Loucy (cell line): Measurements from ENCODE around the gene LCN15.
"Not testable (repeated sequence)": the region's sequence is repeated elsewhere in the genome, so short reads cannot be mapped to it uniquely, and the experiment has no call there.

Experiments used
- H2AFZ ChIP-seq: fragments of 200-600 bp; sonication (generic); 2 replicates; pipeline ENCODE4 v1.6.0; 2016; ENCODE audit warnings: antibody characterized with exemption, mild to moderate bottlenecking, low read length, moderate library complexity
- H3F3A ChIP-seq: fragments of 200-600 bp; 2 replicates; pipeline ENCODE4 v1.6.0; 2016; ENCODE audit warnings: antibody characterized with exemption, low read depth, mild to moderate bottlenecking
- H3K27me3 ChIP-seq: fragments of 200-600 bp; sonication (generic); 2 replicates; pipeline ENCODE4 v1.6.1; 2014; ENCODE audit warnings: low read length, mild to moderate bottlenecking; ENCODE audit not compliant: insufficient read depth, poor library complexity, severe bottlenecking
- H3K36me3 ChIP-seq: fragments of 200-600 bp; sonication (generic); 2 replicates; pipeline ENCODE4 v1.6.1; 2016; ENCODE audit warnings: low read length; ENCODE audit not compliant: insufficient read depth
- H3K4me1 ChIP-seq: fragments of 200-600 bp; sonication (generic); 2 replicates; pipeline ENCODE4 v1.5.1; 2014; ENCODE audit warnings: low read length, mild to moderate bottlenecking; ENCODE audit not compliant: insufficient read depth, poor library complexity, severe bottlenecking
- H3K4me2 ChIP-seq: fragments of 200-600 bp; sonication (generic); 2 replicates; pipeline ENCODE4 v1.6.0; 2014; ENCODE audit warnings: antibody characterized with exemption, low read length, low read depth, mild to moderate bottlenecking; ENCODE audit not compliant: poor library complexity, severe bottlenecking
- H3K4me3 ChIP-seq: fragments of 200-600 bp; sonication (generic); 2 replicates; pipeline ENCODE4 v1.5.1; 2014; ENCODE audit warnings: low read length, mild to moderate bottlenecking, mixed read lengths; ENCODE audit not compliant: poor library complexity, severe bottlenecking
- H3K79me2 ChIP-seq: fragments of 200-600 bp; sonication (generic); 2 replicates; pipeline ENCODE4 v1.6.1; 2014; ENCODE audit warnings: low read length; ENCODE audit not compliant: insufficient read depth
- H3K9ac ChIP-seq: fragments of 200-600 bp; sonication (generic); 2 replicates; pipeline ENCODE4 v1.6.0; 2014; ENCODE audit warnings: mild to moderate bottlenecking, low read depth, low read length, moderate library complexity; ENCODE audit not compliant: poor library complexity, severe bottlenecking
- H3K9me2 ChIP-seq: fragments of 200-600 bp; sonication (generic); replicated peaks from 2 replicates; pipeline ENCODE4 v1.6.1; 2016; ENCODE audit warnings: low read depth, low read length, mixed read lengths
- H3K9me3 ChIP-seq: fragments of 200-600 bp; sonication (generic); 2 replicates; pipeline ENCODE4 v1.6.1; 2014; ENCODE audit warnings: mild to moderate bottlenecking, antibody characterized with exemption, low read length, low read depth; ENCODE audit not compliant: insufficient read depth
- H4K20me1 ChIP-seq: fragments of 200-600 bp; sonication (generic); 2 replicates; pipeline ENCODE4 v1.6.0; 2014; ENCODE audit warnings: antibody characterized with exemption, low read length, mild to moderate bottlenecking; ENCODE audit not compliant: insufficient read depth, poor library complexity, severe bottlenecking
- CTCF ChIP-seq: fragments of 200-600 bp; sonication (generic); conservative IDR thresholded peaks from 2 replicates; pipeline ENCODE4 v1.5.1; 2014; ENCODE audit warnings: mild to moderate bottlenecking, antibody characterized with exemption, low read length
- EZH2phosphoT487 ChIP-seq: fragments of 200-600 bp; IDR thresholded peaks from 2 replicates; pipeline ENCODE4 v1.6.1; 2018; ENCODE audit warnings: antibody characterized with exemption, mild to moderate bottlenecking, moderate library complexity, borderline replicate concordance

Gene LCN15

GRCh38 chr9:136805207-136805740, 41.0 kb upstream of the LCN15 start:
- no peaks in the 10 kb centered on the region for H3K36me3 ChIP-seq
- TF ChIP-seq CTCF (no peak), EZH2phosphoT487 (no peak)
- H3F3A ChIP-seq, result no peaks in the 10 kb centered on the region
- H3K79me2 ChIP-seq, result peaks cover 43% of the 10 kb centered on the region
- H3K4me2 ChIP-seq, result no peak overlapping the region
- no peaks in the 10 kb centered on the region for H3K9me2 ChIP-seq
- H2AFZ ChIP-seq, result no peak overlapping the region
- peaks cover 29% of the 10 kb centered on the region for H4K20me1 ChIP-seq
- no peaks in the 10 kb centered on the region for H3K27me3 ChIP-seq
- H3K4me3 ChIP-seq, result no peak overlapping the region
- H3K9ac ChIP-seq, result no peak overlapping the region
- H3K9me3 ChIP-seq, result no peaks in the 10 kb centered on the region
- peaks cover 35% of the 10 kb centered on the region for H3K4me1 ChIP-seq

GRCh38 chr9:136804509-136805206, 40.3 kb upstream of the LCN15 start:
- no peaks in the 10 kb centered on the region for H3K9me3 ChIP-seq
- H3K9ac ChIP-seq, result no peak overlapping the region
- no peak overlapping the region for H2AFZ ChIP-seq
- H3K27me3 ChIP-seq, result no peaks in the 10 kb centered on the region
- H3K36me3 ChIP-seq, result no peaks in the 10 kb centered on the region
- no peak overlapping the region for H3K4me2 ChIP-seq
- H3K4me3 ChIP-seq, result no peak overlapping the region
- peaks cover 29% of the 10 kb centered on the region for H3K4me1 ChIP-seq
- H4K20me1 ChIP-seq, result peaks cover 23% of the 10 kb centered on the region
- TF ChIP-seq CTCF (no peak), EZH2phosphoT487 (no peak)
- H3F3A ChIP-seq, result no peaks in the 10 kb centered on the region
- no peaks in the 10 kb centered on the region for H3K9me2 ChIP-seq
- H3K79me2 ChIP-seq, result peaks cover 37% of the 10 kb centered on the region

- Histone ChIP-seq H4K20me1 (peaks cover 15% of the 10 kb centered on the region), H3K79me2 (peaks cover 29% of the 10 kb centered on the region), H3K4me1 (peaks cover 21% of the 10 kb centered on the region), H3K4me3 (no peak overlapping the region), H3K4me2 (no peak overlapping the region), H2AFZ (no peak overlapping the region), H3K36me3 (no peaks in the 10 kb centered on the region), H3F3A (no peaks in the 10 kb centered on the region), H3K9me3 (no peaks in the 10 kb centered on the region), H3K27me3 (no peaks in the 10 kb centered on the region), H3K9ac (no peak overlapping the region), H3K9me2 (no peaks in the 10 kb centered on the region)
- TF ChIP-seq EZH2phosphoT487 (no peak), CTCF (no peak)
These were observed 39.5 kb upstream of the LCN15 start for GRCh38 chr9:136803551-136804508.

- H3K36me3 ChIP-seq, result not testable (repeated sequence)
These were observed 38.8 kb upstream of the LCN15 start for GRCh38 chr9:136803009-136803550.

More at GRCh38 chr9:136803009-136803550, 38.8 kb upstream of the LCN15 start:
- H3K9me3 ChIP-seq, H3K27me3 ChIP-seq, H3K9me2 ChIP-seq, H3K9ac ChIP-seq, H3K4me2 ChIP-seq, H3F3A ChIP-seq, H2AFZ ChIP-seq, H3K4me3 ChIP-seq: not testable (repeated sequence)
- Histone ChIP-seq H3K4me1 (peaks cover 20% of the 10 kb centered on the region), H3K79me2 (peaks cover 21% of the 10 kb centered on the region), H4K20me1 (peaks cover 11% of the 10 kb centered on the region)
